Keratinocyte (primary cell): ENCODE data around the gene SYVN1. TPM values are rescaled to one million over a fixed set of nuclear protein-coding genes. Genes with fewer than 3 reads are reported as not detected.

Source experiments
- DNase-seq: peaks from one replicate; pipeline ENCODE4 v3.0.0-alpha.2; 2011; ENCODE audit warnings: low read depth, missing footprints, low spot score
- FAIRE-seq: peaks from 2 replicates; lab custom pipeline; 2011; peaks lifted over from hg19 to GRCh38; lab: Jason Lieb, UNC
- H2AFZ ChIP-seq: 2 replicates; pipeline ENCODE4 v1.6.0; 2012; ENCODE audit warnings: low read length, control low read depth, inconsistent platforms; ENCODE audit not compliant: control insufficient read depth
- H3K27ac ChIP-seq: 2 replicates; pipeline ENCODE4 v1.5.1; 2011; ENCODE audit warnings: low read length; ENCODE audit not compliant: control insufficient read depth, insufficient read depth
- H3K27me3 ChIP-seq: 3 replicates; pipeline ENCODE4 v1.6.0; 2011; ENCODE audit warnings: low read length; ENCODE audit not compliant: control insufficient read depth, insufficient read depth; ENCODE audit errors: extremely low read depth
- H3K36me3 ChIP-seq, 2 experiments: 2 replicates in 1 of 2; 3 replicates in 1 of 2; pipeline ENCODE4 v1.5.1; 2011; ENCODE audit warnings: low read length in 2 of 2, mild to moderate bottlenecking in 1 of 2; ENCODE audit not compliant: control insufficient read depth in 2 of 2, insufficient read depth in 2 of 2; ENCODE audit errors: extremely low read depth in 1 of 2
- H3K4me1 ChIP-seq: 3 replicates; pipeline ENCODE4 v1.5.1; 2011; ENCODE audit warnings: low read length; ENCODE audit not compliant: control insufficient read depth, insufficient read depth; ENCODE audit errors: extremely low read depth
- H3K4me2 ChIP-seq: 3 replicates; pipeline ENCODE4 v1.6.0; 2011; ENCODE audit warnings: low read depth, low read length; ENCODE audit not compliant: control insufficient read depth, insufficient read depth; ENCODE audit errors: extremely low read depth
- H3K4me3 ChIP-seq, 3 experiments: fragments of 200-600 bp in 1 of 3; sonication (generic) in 1 of 3; 2 replicates in 2 of 3; 3 replicates in 1 of 3; pipeline ENCODE4 v1.5.1; 2011 to 2016; ENCODE audit warnings: low read length in 3 of 3, mild to moderate bottlenecking in 3 of 3, control low read depth in 2 of 3, inconsistent platforms in 1 of 3, low read depth in 1 of 3, mixed read lengths in 1 of 3, mixed run types in 1 of 3, moderate library complexity in 1 of 3; ENCODE audit not compliant: control insufficient read depth in 2 of 3, insufficient read depth in 2 of 3; ENCODE audit errors: extremely low read depth in 1 of 3
- H3K79me2 ChIP-seq: 2 replicates; pipeline ENCODE4 v1.6.0; 2012; ENCODE audit warnings: low read length; ENCODE audit not compliant: control insufficient read depth, insufficient read depth
- H3K9ac ChIP-seq: 3 replicates; pipeline ENCODE4 v1.6.0; 2011; ENCODE audit warnings: low read length; ENCODE audit not compliant: control insufficient read depth, insufficient read depth; ENCODE audit errors: extremely low read depth
- H3K9me1 ChIP-seq: 3 replicates; pipeline ENCODE4 v1.6.0; 2011; ENCODE audit warnings: low read length; ENCODE audit not compliant: control insufficient read depth, insufficient read depth; ENCODE audit errors: extremely low read depth
- H3K9me3 ChIP-seq: 2 replicates; pipeline ENCODE4 v1.5.1; 2012; ENCODE audit warnings: low read depth, low read length; ENCODE audit not compliant: control insufficient read depth
- H4K20me1 ChIP-seq: 3 replicates; pipeline ENCODE4 v1.6.0; 2011; ENCODE audit warnings: low read length; ENCODE audit not compliant: control insufficient read depth, insufficient read depth; ENCODE audit errors: extremely low read depth
- EZH2 ChIP-seq: IDR thresholded peaks from one replicate; pipeline ENCODE4 v1.6.1; 2012; ENCODE audit warnings: inconsistent platforms, mild to moderate bottlenecking, low read length, moderate library complexity
- dilution Hi-C: fragments of 300-500 bp; cut with MboI; formaldehyde crosslinking; loops from one replicate; pipeline ENCODE4 v1.7.0; 2020; ENCODE audit warnings: low sequenced_read_pairs; ENCODE audit not compliant: extremely low pct_ligation_motif_present
- polyA plus RNA-seq, 5 experiments: library from polyadenylated mRNA; depleted of rRNA in 3 of 5; stranded (reverse) in 3 of 5; stranded (forward) in 1 of 5; unstranded in 1 of 5; fragments of >200 nt; gene quantifications; 1 replicate in 1 of 5; 2 replicates in 3 of 5; 3 replicates in 1 of 5; pipeline versions ENCODE4 v1.2.1 to v1.2.3, GENCODE V29; 2011 to 2012; ENCODE audit warnings: missing spikeins in 2 of 5, low read depth in 1 of 5, low replicate concordance in 1 of 5
- TF ChIP-seq, protein P1 (sequence below), 3 experiments: IDR thresholded peaks in 1 of 3; conservative IDR thresholded peaks in 1 of 3; optimal IDR thresholded peaks in 1 of 3; 2 replicates in 2 of 3; 3 replicates in 1 of 3; pipeline versions ENCODE3 to v1.5.1; 2011; ENCODE audit warnings: low read length in 3 of 3, mild to moderate bottlenecking in 3 of 3, moderate library complexity in 2 of 3, control low read depth in 1 of 3, inconsistent platforms in 1 of 3; ENCODE audit not compliant: insufficient read depth in 2 of 3; ENCODE audit errors: extremely low read depth in 1 of 3

SYVN1 gene
- polyA plus RNA-seq, 1 donor (not counting 4 experiments of a cell fraction or from before 2014, with no cell fraction given), result 10.8 TPM

DNA sequence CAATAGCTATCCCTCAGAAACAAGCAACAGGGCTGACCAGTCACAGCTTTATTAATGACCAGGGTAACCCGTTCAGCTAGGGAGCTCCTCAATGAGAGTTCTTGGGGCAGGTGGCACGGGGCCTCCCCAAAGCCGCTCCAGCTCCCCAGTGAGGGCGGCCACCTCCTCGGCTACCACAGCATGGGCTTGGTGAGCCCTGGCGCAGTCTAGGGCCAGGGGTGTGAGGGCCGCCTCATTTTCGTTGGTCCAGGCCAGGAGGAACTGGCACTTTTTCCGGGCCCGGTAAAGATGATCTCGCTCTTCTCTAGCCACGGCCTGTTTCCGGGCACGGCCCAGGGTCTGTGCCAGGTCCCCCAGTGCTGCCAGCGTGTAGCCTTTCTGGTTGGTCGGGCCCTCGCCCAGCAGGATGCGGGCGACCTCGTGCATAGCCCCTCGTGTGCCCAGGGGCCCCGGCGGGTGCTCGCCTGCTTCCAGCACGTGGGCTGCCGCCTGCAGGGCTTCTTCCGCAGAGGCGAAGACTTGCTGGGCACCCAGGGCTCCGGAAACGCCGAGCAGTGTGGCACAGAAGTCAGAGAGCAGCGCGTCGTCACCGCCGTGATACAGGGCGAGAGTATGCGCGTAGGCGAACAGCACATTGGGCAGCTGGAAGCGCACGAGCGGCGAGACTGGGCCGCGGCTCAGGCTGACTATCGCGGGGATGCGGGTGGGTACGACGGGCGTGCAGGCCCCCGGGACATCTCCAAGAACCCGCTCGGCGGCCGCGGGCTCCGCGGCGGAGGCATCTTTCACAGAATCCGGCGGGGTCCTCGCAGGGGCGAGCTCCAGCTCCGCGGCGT lies 17.7 kb downstream of the SYVN1 start:
- Histone ChIP-seq H3K9me3 (no peaks in the 10 kb centered on the region), H2AFZ (no peak overlapping the region), H3K9me1 (peaks cover 2% of the 10 kb centered on the region), H3K4me3 (peak overlapping the region; percentile 63 to 82 (median 76)), H3K9ac (peak overlapping the region; percentile 89), H3K4me1 (peaks cover 40% of the 10 kb centered on the region), H3K27ac (peak overlapping the region; percentile 82), H3K4me2 (peak overlapping the region; percentile 78), H4K20me1 (no peaks in the 10 kb centered on the region), H3K79me2 (peaks cover 39% of the 10 kb centered on the region), H3K36me3 (peaks cover 17 to 33% of the 10 kb centered on the region in 2 experiments), H3K27me3 (no peaks in the 10 kb centered on the region)
- no peak for FAIRE-seq
- dilution Hi-C loops, result no loop called here
- DNase-seq, result no peak
- no peak for TF ChIP-seq EZH2
- TF ChIP-seq, protein P1, sequence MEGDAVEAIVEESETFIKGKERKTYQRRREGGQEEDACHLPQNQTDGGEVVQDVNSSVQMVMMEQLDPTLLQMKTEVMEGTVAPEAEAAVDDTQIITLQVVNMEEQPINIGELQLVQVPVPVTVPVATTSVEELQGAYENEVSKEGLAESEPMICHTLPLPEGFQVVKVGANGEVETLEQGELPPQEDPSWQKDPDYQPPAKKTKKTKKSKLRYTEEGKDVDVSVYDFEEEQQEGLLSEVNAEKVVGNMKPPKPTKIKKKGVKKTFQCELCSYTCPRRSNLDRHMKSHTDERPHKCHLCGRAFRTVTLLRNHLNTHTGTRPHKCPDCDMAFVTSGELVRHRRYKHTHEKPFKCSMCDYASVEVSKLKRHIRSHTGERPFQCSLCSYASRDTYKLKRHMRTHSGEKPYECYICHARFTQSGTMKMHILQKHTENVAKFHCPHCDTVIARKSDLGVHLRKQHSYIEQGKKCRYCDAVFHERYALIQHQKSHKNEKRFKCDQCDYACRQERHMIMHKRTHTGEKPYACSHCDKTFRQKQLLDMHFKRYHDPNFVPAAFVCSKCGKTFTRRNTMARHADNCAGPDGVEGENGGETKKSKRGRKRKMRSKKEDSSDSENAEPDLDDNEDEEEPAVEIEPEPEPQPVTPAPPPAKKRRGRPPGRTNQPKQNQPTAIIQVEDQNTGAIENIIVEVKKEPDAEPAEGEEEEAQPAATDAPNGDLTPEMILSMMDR (optimal IDR thresholded peaks at IDR 0.05 in 1 of 3, IDR thresholded peaks at IDR 0.05 in 1 of 3, conservative IDR thresholded peaks at IDR 0.05 in 1 of 3; ENCODE audit: extremely low read depth in 1 of 3, insufficient read depth in 2 of 3, low read length in 3 of 3), result no peak

DNA sequence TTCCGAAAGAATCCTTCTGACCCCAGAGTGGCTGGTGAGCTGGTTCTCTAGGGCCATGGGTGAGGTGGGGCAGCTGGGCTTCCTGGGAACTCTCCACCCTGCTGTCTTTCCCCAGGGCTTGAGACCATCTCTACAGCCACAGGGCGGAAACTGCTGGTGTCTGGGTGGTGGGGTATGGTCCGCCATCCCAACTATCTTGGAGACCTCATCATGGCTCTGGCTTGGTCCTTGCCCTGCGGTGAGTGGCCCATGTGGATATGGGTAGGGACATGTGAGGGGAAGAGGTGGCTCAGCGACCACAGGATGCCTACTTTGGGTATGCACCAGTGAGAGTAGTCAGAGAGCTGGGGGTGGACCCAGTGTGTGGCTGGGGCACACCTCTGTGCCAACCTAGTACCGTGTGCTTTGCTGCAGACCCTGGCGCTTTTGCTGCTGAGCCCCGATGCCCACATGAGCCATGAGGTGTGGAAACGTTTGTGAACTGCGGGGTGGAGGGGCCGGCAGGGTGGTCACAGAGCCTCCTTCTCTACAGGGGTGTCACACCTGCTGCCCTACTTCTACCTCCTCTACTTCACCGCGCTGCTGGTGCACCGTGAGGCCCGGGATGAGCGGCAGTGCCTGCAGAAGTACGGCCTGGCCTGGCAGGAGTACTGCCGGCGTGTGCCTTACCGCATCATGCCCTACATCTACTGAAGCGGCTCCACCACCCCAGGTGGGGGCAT lies 18.8 kb downstream of the SYVN1 start:
- Histone ChIP-seq H3K4me1 (peaks cover 39% of the 10 kb centered on the region), H3K36me3 (peaks cover 21 to 26% of the 10 kb centered on the region in 2 experiments), H3K27me3 (no peaks in the 10 kb centered on the region), H3K79me2 (peaks cover 28% of the 10 kb centered on the region), H2AFZ (no peak overlapping the region), H3K9me3 (no peaks in the 10 kb centered on the region), H4K20me1 (no peaks in the 10 kb centered on the region), H3K4me2 (peak overlapping the region; percentile 78), H3K9ac (peak overlapping the region; percentile 89), H3K4me3 (peak overlapping the region in 2 of 3 experiments; percentile 76 to 82), H3K27ac (no peak overlapping the region), H3K9me1 (peaks cover 2% of the 10 kb centered on the region)
- no peak for TF ChIP-seq EZH2
- TF ChIP-seq, protein P1 (optimal IDR thresholded peaks at IDR 0.05 in 1 of 3, IDR thresholded peaks at IDR 0.05 in 1 of 3, conservative IDR thresholded peaks at IDR 0.05 in 1 of 3; ENCODE audit: extremely low read depth in 1 of 3, insufficient read depth in 2 of 3, low read length in 3 of 3), result no peak
- dilution Hi-C loops, result no loop called here
- FAIRE-seq (no peak), DNase-seq (no peak)
